IgD-negative memory B cell (primary cell): Measurements from ENCODE around the gene MYPN. TPM values are rescaled to one million over a fixed set of nuclear protein-coding genes. Genes with fewer than 3 reads are reported as not detected.

Experiments
- H3K27ac Mint-ChIP-seq, 3 donors: one replicate each; pipeline ENCODE4 v1.8.0; 2020 to 2022; ENCODE audit warnings: mild to moderate bottlenecking in 3 of 3, mixed read lengths in 3 of 3, moderate library complexity in 1 of 3
- H3K27me3 Mint-ChIP-seq: one replicate; pipeline ENCODE4 v1.8.0; 2021; ENCODE audit warnings: mixed read lengths
- H3K36me3 Mint-ChIP-seq: one replicate; pipeline ENCODE4 v1.8.0; 2020; ENCODE audit warnings: mild to moderate bottlenecking, mixed read lengths
- H3K4me1 Mint-ChIP-seq, 3 donors: one replicate each; pipeline ENCODE4 v1.8.0; 2020 to 2022; ENCODE audit warnings: mixed read lengths in 3 of 3, mild to moderate bottlenecking in 1 of 3
- H3K4me3 Mint-ChIP-seq, 4 donors: one replicate each; pipeline ENCODE4 v1.8.0; 2020 to 2022; ENCODE audit warnings: mild to moderate bottlenecking in 4 of 4, mixed read lengths in 4 of 4, moderate library complexity in 3 of 4
- H3K9me3 Mint-ChIP-seq, 3 donors: one replicate each; pipeline ENCODE4 v1.8.0; 2020 to 2021; ENCODE audit warnings: mixed read lengths in 3 of 3, mild to moderate bottlenecking in 1 of 3
- polyA plus RNA-seq: library from polyadenylated mRNA; unstranded; fragments of 300-500 nt; fragmentation: Illumina TruSeq; gene quantifications from one replicate; pipeline ENCODE4 v1.2.3, GENCODE V29; 2021

Gene MYPN
- polyA plus RNA-seq, 1 donor from 2014 or later, result not detected

- H3K36me3 Mint-ChIP-seq, result peaks cover 3% of the 10 kb centered on the region
- H3K4me1 Mint-ChIP-seq, result no peaks in the 10 kb centered on the region
- H3K4me3 Mint-ChIP-seq, result no peak overlapping the region
- no peaks in the 10 kb centered on the region for H3K9me3 Mint-ChIP-seq
- H3K27ac Mint-ChIP-seq, result no peak overlapping the region
- H3K27me3 Mint-ChIP-seq, result peaks cover 7% of the 10 kb centered on the region
These were observed 1.2 kb upstream of the MYPN start for GRCh38 chr10:68108051-68108450.

DNA sequence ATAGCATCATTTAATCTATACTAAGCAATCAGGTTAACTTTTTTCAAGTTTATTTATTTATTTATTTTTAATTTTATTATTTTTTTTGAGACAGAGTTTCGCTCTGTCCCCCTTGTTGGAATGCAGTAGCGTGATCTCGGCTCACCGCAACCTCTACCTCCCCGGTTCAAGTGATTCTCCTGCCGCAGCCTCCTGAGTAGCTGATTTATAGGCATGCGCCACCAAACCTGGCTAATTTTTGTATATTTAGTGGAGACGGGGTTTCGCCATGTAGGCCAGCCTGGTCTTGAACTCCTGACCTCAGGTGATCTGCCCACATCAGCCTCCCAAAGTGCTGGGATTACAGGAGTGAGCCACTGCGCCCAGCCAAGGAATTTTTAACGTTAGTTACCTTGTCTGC lies 635 bp upstream of the MYPN start:
- peaks cover 5% of the 10 kb centered on the region for H3K27me3 Mint-ChIP-seq
- no peaks in the 10 kb centered on the region for H3K4me1 Mint-ChIP-seq
- no peak overlapping the region for H3K27ac Mint-ChIP-seq
- peaks cover 3% of the 10 kb centered on the region for H3K36me3 Mint-ChIP-seq
- no peaks in the 10 kb centered on the region for H3K9me3 Mint-ChIP-seq
- no peak overlapping the region for H3K4me3 Mint-ChIP-seq

DNA sequence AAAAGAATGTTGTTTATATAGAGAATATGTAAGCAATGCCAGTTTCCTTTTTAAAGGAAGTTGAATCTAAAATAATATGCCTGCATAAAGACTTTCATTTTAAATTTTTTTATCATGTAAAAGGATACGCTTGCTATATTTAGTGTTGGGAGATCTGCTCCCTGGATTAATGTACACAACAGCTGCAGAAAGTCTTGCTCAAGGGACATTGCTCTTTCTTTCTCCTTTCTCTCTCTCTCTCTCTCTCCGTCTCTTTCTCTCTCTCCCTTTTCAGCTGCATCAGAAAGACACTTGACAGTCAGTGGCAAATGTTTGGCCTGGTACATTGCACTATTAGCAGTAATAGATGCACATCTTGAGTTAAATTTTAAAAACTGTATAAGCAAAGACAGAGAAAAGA lies 739 bp downstream of the MYPN start:
- Mint-ChIP-seq H3K9me3 (no peaks in the 10 kb centered on the region), H3K27ac (no peak overlapping the region), H3K4me1 (no peaks in the 10 kb centered on the region), H3K4me3 (no peak overlapping the region), H3K36me3 (peaks cover 3% of the 10 kb centered on the region), H3K27me3 (peaks cover 5% of the 10 kb centered on the region)

GRCh38 chr10:68111584-68111983 lies 2.3 kb downstream of the MYPN start:
- Mint-ChIP-seq H3K27me3 (peaks cover 6% of the 10 kb centered on the region), H3K4me3 (no peak overlapping the region), H3K36me3 (peaks cover 3% of the 10 kb centered on the region), H3K9me3 (peaks cover 0 to 2% (median 0%) of the 10 kb centered on the region in 3 donors), H3K4me1 (no peaks in the 10 kb centered on the region), H3K27ac (no peak overlapping the region)

GRCh38 chr10:68112837-68113236 lies 3.5 kb downstream of the MYPN start:
- Mint-ChIP-seq H3K36me3 (peaks cover 3% of the 10 kb centered on the region), H3K4me1 (no peaks in the 10 kb centered on the region), H3K27me3 (peaks cover 6% of the 10 kb centered on the region), H3K9me3 (peaks cover 0 to 2% (median 0%) of the 10 kb centered on the region in 3 donors), H3K27ac (no peak overlapping the region), H3K4me3 (no peak overlapping the region)

DNA sequence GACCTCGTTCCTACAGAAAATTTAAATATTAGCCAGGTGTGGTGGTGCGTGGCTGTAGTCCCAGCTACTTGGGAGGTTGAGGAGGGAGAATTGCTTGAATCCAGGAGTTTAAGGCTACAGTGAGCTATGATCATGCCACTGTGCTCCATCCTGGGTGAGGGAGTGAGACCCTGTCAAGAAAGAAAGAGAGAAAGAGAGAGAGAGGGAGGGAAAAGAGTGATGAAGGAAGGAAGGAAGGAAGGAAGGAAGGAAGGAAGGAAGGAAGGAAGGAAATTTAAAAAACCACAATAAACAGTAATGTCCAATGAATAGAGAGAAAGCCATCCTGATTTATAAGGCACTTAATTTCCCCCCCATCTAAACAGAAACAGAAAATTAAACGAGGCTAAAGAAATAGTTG lies 9.4 kb downstream of the MYPN start:
- H3K27ac Mint-ChIP-seq, result no peak overlapping the region
- peaks cover 0 to 2% (median 0%) of the 10 kb centered on the region in 3 donors for H3K9me3 Mint-ChIP-seq
- H3K4me3 Mint-ChIP-seq, result no peak overlapping the region
- H3K36me3 Mint-ChIP-seq, result no peaks in the 10 kb centered on the region
- peaks cover 6% of the 10 kb centered on the region for H3K27me3 Mint-ChIP-seq
- peaks cover 0 to 4% (median 0%) of the 10 kb centered on the region in 3 donors for H3K4me1 Mint-ChIP-seq

GRCh38 chr10:68121020-68121743 lies 11.9 kb downstream of the MYPN start:
- no peak overlapping the region for H3K4me3 Mint-ChIP-seq
- H3K36me3 Mint-ChIP-seq, result no peaks in the 10 kb centered on the region
- peaks cover 6% of the 10 kb centered on the region for H3K27me3 Mint-ChIP-seq
- H3K4me1 Mint-ChIP-seq, result peaks cover 0 to 4% (median 0%) of the 10 kb centered on the region in 3 donors
- H3K27ac Mint-ChIP-seq, result no peak overlapping the region
- no peaks in the 10 kb centered on the region for H3K9me3 Mint-ChIP-seq

GRCh38 chr10:68121852-68122251 lies 12.6 kb downstream of the MYPN start:
- Mint-ChIP-seq H3K4me1 (peaks cover 0 to 4% (median 0%) of the 10 kb centered on the region in 3 donors), H3K36me3 (no peaks in the 10 kb centered on the region), H3K9me3 (no peaks in the 10 kb centered on the region), H3K4me3 (no peak overlapping the region), H3K27me3 (peaks cover 4% of the 10 kb centered on the region), H3K27ac (no peak overlapping the region)

GRCh38 chr10:68124718-68125117 lies 15.4 kb downstream of the MYPN start:
- Mint-ChIP-seq H3K27ac (no peak overlapping the region), H3K36me3 (no peaks in the 10 kb centered on the region), H3K4me1 (no peaks in the 10 kb centered on the region), H3K27me3 (no peaks in the 10 kb centered on the region), H3K4me3 (no peak overlapping the region), H3K9me3 (no peaks in the 10 kb centered on the region)

- Mint-ChIP-seq H3K4me3 (no peak overlapping the region), H3K9me3 (no peaks in the 10 kb centered on the region), H3K4me1 (no peaks in the 10 kb centered on the region), H3K27ac (no peak overlapping the region), H3K36me3 (no peaks in the 10 kb centered on the region), H3K27me3 (no peaks in the 10 kb centered on the region)
These were observed 16.5 kb downstream of the MYPN start for GRCh38 chr10:68125772-68126171.

DNA sequence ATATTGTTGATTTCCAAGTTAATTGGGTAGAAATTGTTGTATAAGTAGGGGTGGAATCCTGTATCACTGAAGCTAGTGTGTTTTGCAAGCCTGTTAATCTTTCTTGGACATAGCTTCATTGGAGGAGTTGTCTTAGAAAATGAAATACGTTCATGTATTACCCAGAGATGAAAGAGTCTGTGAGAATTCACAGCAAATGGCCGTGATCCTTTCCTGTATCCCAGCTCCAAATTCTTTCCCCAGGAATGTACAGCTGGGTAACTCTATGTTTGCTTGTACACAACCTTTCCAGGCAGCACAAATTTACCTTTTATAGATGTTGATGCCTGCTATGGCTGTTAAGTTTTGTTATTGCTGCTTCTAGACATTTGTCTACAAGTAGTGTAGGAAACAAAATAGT lies 18.7 kb downstream of the MYPN start:
- Mint-ChIP-seq H3K4me3 (no peak overlapping the region), H3K9me3 (no peaks in the 10 kb centered on the region), H3K36me3 (no peaks in the 10 kb centered on the region), H3K27me3 (peaks cover under 1% of the 10 kb centered on the region), H3K27ac (no peak overlapping the region), H3K4me1 (no peaks in the 10 kb centered on the region)

- no peak overlapping the region for H3K27ac Mint-ChIP-seq
- H3K4me3 Mint-ChIP-seq, result no peak overlapping the region
- H3K36me3 Mint-ChIP-seq, result no peaks in the 10 kb centered on the region
- H3K9me3 Mint-ChIP-seq, result no peaks in the 10 kb centered on the region
- peaks cover 2% of the 10 kb centered on the region for H3K27me3 Mint-ChIP-seq
- no peaks in the 10 kb centered on the region for H3K4me1 Mint-ChIP-seq
These were observed 23.1 kb downstream of the MYPN start for GRCh38 chr10:68132391-68132790.

DNA sequence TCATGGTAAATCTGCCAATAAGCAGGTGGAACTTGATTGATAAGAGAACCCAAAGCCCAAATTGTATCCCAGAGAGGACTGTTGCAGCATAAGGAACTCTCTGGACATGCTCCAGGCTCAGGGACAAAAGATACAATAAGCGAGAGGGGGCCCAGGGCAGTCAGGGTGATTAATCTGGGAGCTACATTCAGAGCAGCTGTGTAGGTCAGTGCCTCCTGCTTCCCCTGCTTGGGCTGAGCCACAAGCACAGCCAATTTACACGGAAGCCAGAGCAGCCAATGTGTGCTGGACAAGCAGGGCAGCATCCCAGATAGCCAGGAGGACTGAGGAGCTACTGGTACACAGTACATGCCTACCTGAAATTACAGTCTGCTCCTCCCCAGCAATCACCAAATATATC lies 24.2 kb downstream of the MYPN start:
- H3K27me3 Mint-ChIP-seq, result peaks cover 2% of the 10 kb centered on the region

DNA sequence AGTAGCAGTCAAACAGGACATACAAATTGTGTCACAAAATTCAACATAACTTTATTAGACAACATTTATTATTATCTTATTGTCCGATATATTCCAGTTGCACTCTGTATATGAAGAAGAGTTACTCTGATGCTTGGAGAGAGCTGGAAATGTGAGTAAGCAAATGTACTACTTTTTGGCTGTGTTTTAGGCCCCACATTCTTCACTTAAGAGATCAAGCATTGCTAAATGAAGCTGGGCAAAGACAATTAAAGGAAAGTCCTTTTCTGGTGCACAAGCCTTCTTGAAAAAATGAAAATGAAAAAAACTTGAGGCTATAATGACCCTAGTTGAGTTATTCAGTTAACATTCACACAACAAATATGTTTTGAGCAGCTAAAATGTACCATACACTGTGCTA lies 26.1 kb downstream of the MYPN start:
- no peaks in the 10 kb centered on the region for H3K4me1 Mint-ChIP-seq
- H3K27me3 Mint-ChIP-seq, result peaks cover 13% of the 10 kb centered on the region
- no peaks in the 10 kb centered on the region for H3K9me3 Mint-ChIP-seq
- H3K27ac Mint-ChIP-seq, result no peak overlapping the region
- no peaks in the 10 kb centered on the region for H3K36me3 Mint-ChIP-seq
- no peak overlapping the region for H3K4me3 Mint-ChIP-seq

More for the DNA sequence above, 24.2 kb downstream of the MYPN start:
- H3K27ac Mint-ChIP-seq, result no peak overlapping the region
- no peaks in the 10 kb centered on the region for H3K4me1 Mint-ChIP-seq
- H3K9me3 Mint-ChIP-seq, result no peaks in the 10 kb centered on the region
- H3K4me3 Mint-ChIP-seq, result no peak overlapping the region
- H3K36me3 Mint-ChIP-seq, result no peaks in the 10 kb centered on the region

- no peak overlapping the region for H3K4me3 Mint-ChIP-seq
- H3K4me1 Mint-ChIP-seq, result no peaks in the 10 kb centered on the region
- H3K27ac Mint-ChIP-seq, result no peak overlapping the region
- H3K27me3 Mint-ChIP-seq, result peaks cover 16% of the 10 kb centered on the region
- H3K36me3 Mint-ChIP-seq, result no peaks in the 10 kb centered on the region
- no peaks in the 10 kb centered on the region for H3K9me3 Mint-ChIP-seq
These were observed 26.9 kb downstream of the MYPN start for GRCh38 chr10:68135922-68136792.

DNA sequence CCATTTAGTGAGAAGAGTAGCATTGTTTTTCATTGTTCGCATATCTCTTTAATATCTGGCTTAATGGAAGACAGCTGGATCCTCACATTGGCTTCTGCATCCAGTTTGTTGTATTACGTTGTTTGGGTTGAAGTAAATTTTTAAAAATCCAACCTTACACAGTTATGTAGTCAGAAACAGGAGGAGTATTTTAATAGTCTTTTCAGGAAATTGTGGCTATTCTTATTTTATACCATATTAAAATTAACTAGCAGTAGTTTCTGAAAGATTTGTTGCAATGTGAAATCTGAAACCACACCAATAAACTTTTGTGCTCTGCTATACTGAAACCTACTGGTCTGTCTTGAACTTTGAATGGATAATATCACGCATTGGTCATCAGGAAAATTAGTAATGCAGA lies 27.9 kb downstream of the MYPN start:
- Mint-ChIP-seq H3K4me1 (no peaks in the 10 kb centered on the region), H3K27ac (no peak overlapping the region), H3K27me3 (peaks cover 16% of the 10 kb centered on the region), H3K9me3 (peaks cover 0 to 2% (median 0%) of the 10 kb centered on the region in 3 donors), H3K36me3 (no peaks in the 10 kb centered on the region), H3K4me3 (no peak overlapping the region)
